HCT116 (cell line): Measurements from ENCODE around the gene HMX1. TPM values are rescaled to one million over a fixed set of nuclear protein-coding genes. Genes with fewer than 3 reads are reported as not detected.

Source experiments
- ATAC-seq: fragments of 200-7000 bp; cut with Tn5 transposase; 2 replicates; pipeline ENCODE4 v1.9.1; 2020; ENCODE audit warnings: mild to moderate bottlenecking, moderate library complexity
- BruUV-seq: library from RNA; stranded (reverse); fragments of 400-500 nt; replicated peaks from 2 replicates; lab custom pipeline; 2021; lab: Mats Ljungman, UMichigan
- CTCF ChIA-PET: fragments of 300-600 bp; sonication (Branson Sonifier 250); formaldehyde crosslinking; loops from one replicate; lab custom pipeline; 2021; ENCODE audit warnings: antibody characterized with exemption; lab: Charles Lee
- POLR2A ChIA-PET: fragments of 300-600, 350-600 bp; sonication (Branson Sonifier 250); formaldehyde crosslinking; loops from one replicate; lab custom pipeline; 2021; ENCODE audit warnings: antibody characterized with exemption; lab: Charles Lee
- RAD21 ChIA-PET, 2 experiments: fragments of 300-600 bp; sonication (Branson Sonifier 250); formaldehyde crosslinking; loops; one replicate each; lab custom pipeline; 2023; ENCODE audit warnings: low total read pairs in 2 of 2; ENCODE audit not compliant: uncharacterized antibody in 2 of 2, unreplicated experiment in 2 of 2, low non-redundant PET in 1 of 2; lab: Charles Lee
- DNase-seq: peaks from one replicate; pipeline ENCODE4 v3.0.0-alpha.2; 2010; ENCODE audit warnings: low read depth, low spot score
- H2AFZ ChIP-seq: fragments of 200-600 bp; shearing (Covaris generic), sonication (generic); 2 replicates; pipeline ENCODE4 v1.6.1; 2017; ENCODE audit warnings: low read depth, mixed run types, mixed read lengths, antibody characterized with exemption, low read length; ENCODE audit not compliant: poor library complexity, severe bottlenecking
- H3K27ac ChIP-seq: 2 replicates; pipeline ENCODE4 v1.5.1; 2012; ENCODE audit warnings: low read depth, low read length
- H3K27me3 ChIP-seq: fragments of 200-600 bp; sonication (generic); 2 replicates; pipeline ENCODE4 v1.6.1; 2016; ENCODE audit warnings: mixed run types, low read length, mixed read lengths; ENCODE audit not compliant: insufficient read depth
- H3K36me3 ChIP-seq, 2 experiments: fragments of 200-500 bp in 1 of 2; fragments of 200-600 bp in 1 of 2; sonication (Bioruptor generic) in 1 of 2; sonication (generic) in 1 of 2; 2 replicates each; pipeline versions ENCODE4 v1.5.1 to v1.6.1; 2014 to 2016; ENCODE audit warnings: low read length in 2 of 2, inconsistent platforms in 1 of 2, mixed read lengths in 1 of 2, mixed run types in 1 of 2; ENCODE audit not compliant: insufficient read depth in 2 of 2, control insufficient read depth in 1 of 2
- H3K4me1 ChIP-seq, 2 experiments: fragments of 200-600 bp in 1 of 2; sonication (generic) in 1 of 2; 2 replicates each; pipeline versions ENCODE4 v1.5.1 to v1.6.1; 2012 to 2017; ENCODE audit warnings: low read length in 2 of 2, inconsistent platforms in 1 of 2, mild to moderate bottlenecking in 1 of 2, mixed read lengths in 1 of 2, mixed run types in 1 of 2, moderate library complexity in 1 of 2; ENCODE audit not compliant: insufficient read depth in 2 of 2, control insufficient read depth in 1 of 2
- H3K4me2 ChIP-seq: fragments of 200-600 bp; sonication (generic); 2 replicates; pipeline ENCODE4 v1.6.1; 2017; ENCODE audit warnings: mixed run types, low read length, mixed read lengths
- H3K4me3 ChIP-seq, 2 experiments: fragments of 200-600 bp in 1 of 2; sonication (generic) in 1 of 2; replicated peaks in 1 of 2; 2 replicates each; pipeline ENCODE4 v1.5.1; 2011 to 2016; ENCODE audit warnings: low read length in 2 of 2, control low read depth in 1 of 2, low read depth in 1 of 2, mild to moderate bottlenecking in 1 of 2, mixed read lengths in 1 of 2, mixed run types in 1 of 2
- H3K79me2 ChIP-seq: fragments of 200-600 bp; sonication (generic); 2 replicates; pipeline ENCODE4 v1.6.1; 2017; ENCODE audit warnings: mild to moderate bottlenecking, mixed run types, low read length, moderate library complexity, mixed read lengths; ENCODE audit not compliant: insufficient read depth
- H3K9ac ChIP-seq: fragments of 200-600 bp; sonication (generic); 2 replicates; pipeline ENCODE4 v1.6.1; 2016; ENCODE audit warnings: low read length, mixed read lengths
- H3K9me2 ChIP-seq: fragments of 200-600 bp; sonication (generic), shearing (Covaris generic); 2 replicates; pipeline ENCODE4 v1.6.1; 2017; ENCODE audit warnings: mixed run types, mild to moderate bottlenecking, moderate library complexity; ENCODE audit not compliant: insufficient read depth
- H3K9me3 ChIP-seq, 2 experiments: fragments of 200-500 bp in 1 of 2; fragments of 200-600 bp in 1 of 2; sonication (Bioruptor generic) in 1 of 2; sonication (generic) in 1 of 2; 2 replicates each; pipeline ENCODE4 v1.6.1; 2014 to 2017; ENCODE audit warnings: low read length in 2 of 2, mixed read lengths in 2 of 2, inconsistent platforms in 1 of 2, low read depth in 1 of 2, mild to moderate bottlenecking in 1 of 2, mixed run types in 1 of 2, moderate library complexity in 1 of 2; ENCODE audit not compliant: control insufficient read depth in 1 of 2, insufficient read depth in 1 of 2
- H4K20me1 ChIP-seq: fragments of 200-600 bp; sonication (generic), shearing (Covaris generic); 2 replicates; pipeline ENCODE4 v1.6.1; 2017; ENCODE audit warnings: mixed run types, mild to moderate bottlenecking, moderate library complexity; ENCODE audit not compliant: insufficient read depth
- CBX3 ChIP-seq: IDR thresholded peaks from 2 replicates; pipeline ENCODE4 v1.6.1; 2012; ENCODE audit warnings: low read depth
- CEBPB ChIP-seq: IDR thresholded peaks from 2 replicates; pipeline ENCODE4 v1.6.1; 2012; ENCODE audit warnings: low read depth
- ELF1 ChIP-seq: IDR thresholded peaks from 2 replicates; pipeline ENCODE4 v1.6.1; 2012; ENCODE audit warnings: low read depth, borderline replicate concordance
- EZH2 ChIP-seq: fragments of 200-600 bp; sonication (generic); IDR thresholded peaks from 2 replicates; pipeline ENCODE4 v1.6.1; 2017; ENCODE audit warnings: antibody characterized with exemption, mixed run types
- EZH2phosphoT487 ChIP-seq: fragments of 200-600 bp; IDR thresholded peaks from 2 replicates; pipeline ENCODE4 v1.6.1; 2018; ENCODE audit warnings: antibody characterized with exemption, borderline replicate concordance
- FOSL1 ChIP-seq: IDR thresholded peaks from 2 replicates; pipeline ENCODE4 v1.6.1; 2012; ENCODE audit warnings: low read depth
- JUND ChIP-seq: IDR thresholded peaks from 2 replicates; pipeline ENCODE4 v1.6.1; 2012
- MAX ChIP-seq: IDR thresholded peaks from 2 replicates; pipeline ENCODE4 v1.6.1; 2012
- POLR2A ChIP-seq: IDR thresholded peaks from 2 replicates; pipeline ENCODE4 v1.7.0; 2011; ENCODE audit warnings: borderline replicate concordance; ENCODE audit not compliant: insufficient read depth, insufficient read length; ENCODE audit errors: extremely low read depth
- POLR2AphosphoS5 ChIP-seq: IDR thresholded peaks from 2 replicates; pipeline ENCODE4 v1.6.1; 2011; ENCODE audit warnings: mild to moderate bottlenecking, low read depth, low read length, moderate library complexity
- REST ChIP-seq: IDR thresholded peaks from 2 replicates; pipeline ENCODE4 v1.6.1; 2012; ENCODE audit warnings: low read depth
- SIN3A ChIP-seq: IDR thresholded peaks from 2 replicates; pipeline ENCODE4 v1.6.1; 2012; ENCODE audit warnings: low read depth
- SP1 ChIP-seq: IDR thresholded peaks from 2 replicates; pipeline ENCODE4 v1.6.1; 2012; ENCODE audit warnings: low read depth
- SRF ChIP-seq: IDR thresholded peaks from 2 replicates; pipeline ENCODE4 v1.6.1; 2012; ENCODE audit warnings: low read depth
- TCF7L2 ChIP-seq: IDR thresholded peaks from 2 replicates; pipeline ENCODE4 v1.7.0; 2011; ENCODE audit warnings: borderline replicate concordance, inconsistent platforms; ENCODE audit not compliant: insufficient read depth, insufficient read length; ENCODE audit errors: extremely low read depth
- YY1 ChIP-seq: IDR thresholded peaks from 2 replicates; pipeline ENCODE4 v1.6.1; 2011; ENCODE audit warnings: low read length, low read depth, moderate library complexity, mild to moderate bottlenecking; ENCODE audit not compliant: insufficient replicate concordance; ENCODE audit errors: extremely low read depth
- ZFX ChIP-seq: fragments of 450-650 bp; IDR thresholded peaks from 2 replicates; pipeline ENCODE4 v1.6.1; 2017
- ZNF274 ChIP-seq: fragments of 200-500 bp; sonication (Bioruptor generic); IDR thresholded peaks from 2 replicates; pipeline ENCODE4 v1.6.1; 2014; ENCODE audit warnings: mild to moderate bottlenecking, low read depth, low read length, inconsistent platforms
- intact Hi-C: fragments of 100-400 bp; cut with micrococcal nuclease; formaldehyde crosslinking; loops from 2 replicates; pipeline ENCODE4 v1.10.0; 2022
- total RNA-seq: library from RNA; stranded (reverse); gene quantifications from one replicate; pipeline ENCODE4 v1.2.1, GENCODE V29; 2021; ENCODE audit not compliant: unreplicated experiment
- TF ChIP-seq, protein P1 (sequence below): IDR thresholded peaks from 2 replicates; pipeline ENCODE4 v1.6.1; 2012

HMX1 gene
- total RNA-seq, 1 experiment from 2014 or later, result 0.39 TPM

- ATAC-seq, result no peak
- BruUV-seq, result no TSS peak
- no peaks in the 10 kb centered on the region for H3K9me2 ChIP-seq
- intact Hi-C loops, result no loop called here
- no peak overlapping the region for H3K4me2 ChIP-seq
- TF ChIP-seq YY1 (no peak), SIN3A (no peak), EZH2 (no peak), EZH2phosphoT487 (no peak), MAX (no peak), CEBPB (no peak), ZNF274 (no peak), SP1 (no peak), TCF7L2 (no peak), FOSL1 (no peak), ZFX (no peak), JUND (no peak), SRF (no peak), REST (no peak), CBX3 (no peak), ELF1 (no peak), POLR2AphosphoS5 (no peak), POLR2A (no peak)
- TF ChIP-seq, protein P1, sequence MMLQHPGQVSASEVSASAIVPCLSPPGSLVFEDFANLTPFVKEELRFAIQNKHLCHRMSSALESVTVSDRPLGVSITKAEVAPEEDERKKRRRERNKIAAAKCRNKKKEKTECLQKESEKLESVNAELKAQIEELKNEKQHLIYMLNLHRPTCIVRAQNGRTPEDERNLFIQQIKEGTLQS, result no peak
- H3K27ac ChIP-seq, result no peak overlapping the region
- H3K4me1 ChIP-seq, result peaks cover 12 to 18% of the 10 kb centered on the region in 2 experiments; a peak in 3 of 4 replicates
- H3K9ac ChIP-seq, result no peak overlapping the region
- no peak overlapping the region for H2AFZ ChIP-seq
- H3K27me3 ChIP-seq, result peaks cover 7% of the 10 kb centered on the region
- H3K9me3 ChIP-seq, result no peaks in the 10 kb centered on the region
- ChIA-PET POLR2A (no interaction called here), RAD21 (no interaction called here), CTCF (no interaction called here)
- no peak overlapping the region for H3K4me3 ChIP-seq
- H3K36me3 ChIP-seq, result no peaks in the 10 kb centered on the region
- no peak for DNase-seq
- H4K20me1 ChIP-seq, result no peaks in the 10 kb centered on the region
- no peaks in the 10 kb centered on the region for H3K79me2 ChIP-seq
These were observed 26.5 kb downstream of the HMX1 start for GRCh38 chr4:8844976-8845690.
